ENCODE data around the gene NFIA.
"Not testable (repeated sequence)": the region's sequence is repeated elsewhere in the genome, so short reads cannot be mapped to it uniquely, and the experiment has no call there.

NFIA gene

DNA sequence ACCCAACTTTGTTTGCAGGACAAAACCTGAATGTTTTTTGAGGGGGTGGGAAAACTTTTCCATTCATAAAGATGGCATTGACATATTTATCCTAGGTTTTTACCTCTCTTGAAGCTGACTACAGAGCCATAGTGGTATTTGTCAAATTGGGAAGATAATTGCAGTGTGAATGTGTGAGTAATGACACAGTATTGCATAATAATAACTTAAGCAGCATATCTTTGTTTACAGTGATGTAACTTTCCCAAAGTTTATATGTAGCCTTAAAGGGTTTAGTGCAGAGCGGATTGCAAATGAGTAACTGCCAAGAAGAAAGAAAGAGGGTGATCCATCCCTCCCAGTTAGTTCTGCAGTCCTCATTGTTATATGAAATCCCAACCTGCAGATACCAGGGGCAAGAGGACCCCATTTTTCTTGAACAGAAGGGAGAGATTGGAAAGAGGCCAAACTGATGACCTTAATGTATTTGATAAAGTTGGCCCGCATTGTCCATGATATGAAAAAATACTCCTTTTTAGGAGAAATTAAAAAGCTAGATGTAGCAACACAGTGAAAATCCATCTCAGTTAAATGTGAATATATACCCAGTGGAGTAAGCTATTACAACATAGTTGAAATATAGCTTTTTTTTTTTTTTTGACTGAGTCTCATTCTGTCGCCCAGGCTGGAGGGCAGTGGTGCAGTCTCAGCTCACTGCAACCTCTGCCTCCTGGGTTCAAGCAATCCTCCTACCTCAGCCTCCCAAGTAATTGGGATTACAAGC, 23.7 kb upstream of the NFIA start:
- no peak for DNase-seq (ENCODE audit: low read depth)

- DNase-seq (ENCODE audit: low read depth), result not testable (repeated sequence)
Measured at GRCh38 chr1:61061601-61062000, 20.8 kb upstream of the NFIA start.

DNA sequence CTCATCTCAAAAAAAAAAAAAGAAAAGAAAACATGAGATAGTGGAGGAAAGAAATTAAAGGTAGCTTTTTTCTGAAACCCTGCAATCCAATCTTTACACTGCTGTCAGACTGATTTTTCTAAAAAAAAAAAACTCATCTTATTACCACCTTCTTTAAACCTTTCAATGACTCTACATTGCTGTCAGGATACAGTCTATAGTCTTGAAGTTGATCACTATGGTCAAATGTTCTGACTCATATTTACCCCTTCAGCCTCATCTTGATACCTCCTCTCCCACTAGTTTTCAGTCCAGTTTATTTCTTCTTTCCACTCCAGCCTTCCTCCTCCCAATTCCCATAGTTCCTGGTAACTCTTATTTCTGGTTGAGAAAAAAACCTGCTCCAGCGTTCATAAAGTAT, 17.7 kb upstream of the NFIA start:
- no peak for DNase-seq (ENCODE audit: low read depth)

- no peak for DNase-seq (ENCODE audit: low read depth)
Measured at GRCh38 chr1:61067446-61068019, 14.8 kb upstream of the NFIA start.

GRCh38 chr1:61070054-61070453, 12.3 kb upstream of the NFIA start:
- no peak for DNase-seq (ENCODE audit: low read depth)

DNA sequence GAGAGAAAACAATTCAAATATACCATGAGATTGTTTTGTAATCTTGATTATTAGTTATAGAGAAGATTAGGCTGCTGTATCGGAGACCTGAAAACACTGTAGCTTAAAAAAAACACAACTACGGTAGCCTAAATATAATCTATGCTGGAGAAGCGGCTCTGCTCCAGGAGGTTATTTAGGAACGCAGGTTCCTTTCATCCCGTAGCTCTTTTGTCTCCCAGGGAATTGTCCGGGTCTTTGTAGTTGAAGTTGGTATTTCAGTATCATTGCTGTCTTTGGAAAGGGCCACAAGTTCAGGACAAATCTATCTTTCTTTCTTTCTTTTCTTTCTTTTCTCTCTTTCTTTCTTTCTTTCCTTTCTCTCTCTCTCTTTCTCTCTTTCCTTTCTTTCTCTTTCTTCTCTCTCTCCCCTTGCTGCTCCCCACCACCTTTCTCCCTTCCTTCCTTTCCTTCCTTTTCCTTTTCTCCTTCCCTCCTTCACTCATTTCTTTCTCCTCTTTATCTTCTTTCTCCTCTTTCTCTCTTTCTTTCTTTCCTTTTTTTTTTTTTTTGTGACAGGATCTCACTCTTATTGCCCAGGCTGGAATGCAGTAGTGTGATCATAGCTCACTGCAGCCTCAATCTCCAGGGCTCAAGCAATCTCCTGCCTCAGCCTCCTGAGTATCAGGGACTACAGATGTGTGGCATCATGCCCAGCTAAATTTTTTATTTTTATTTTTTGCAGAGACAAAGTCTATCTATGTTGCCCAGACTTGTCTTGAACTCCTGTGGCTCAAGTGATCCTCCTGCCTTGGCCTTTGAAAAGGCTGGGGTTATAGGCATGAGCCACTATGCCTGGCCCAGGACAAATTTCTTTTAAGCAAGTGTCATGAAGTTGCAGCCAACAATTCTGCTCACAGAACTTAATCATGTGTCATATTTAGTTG, 10.9 kb upstream of the NFIA start:
- DNase-seq (ENCODE audit: low read depth), result no peak

GRCh38 chr1:61073871-61074270, 8.5 kb upstream of the NFIA start:
- DNase-seq (ENCODE audit: low read depth), result no peak

DNA sequence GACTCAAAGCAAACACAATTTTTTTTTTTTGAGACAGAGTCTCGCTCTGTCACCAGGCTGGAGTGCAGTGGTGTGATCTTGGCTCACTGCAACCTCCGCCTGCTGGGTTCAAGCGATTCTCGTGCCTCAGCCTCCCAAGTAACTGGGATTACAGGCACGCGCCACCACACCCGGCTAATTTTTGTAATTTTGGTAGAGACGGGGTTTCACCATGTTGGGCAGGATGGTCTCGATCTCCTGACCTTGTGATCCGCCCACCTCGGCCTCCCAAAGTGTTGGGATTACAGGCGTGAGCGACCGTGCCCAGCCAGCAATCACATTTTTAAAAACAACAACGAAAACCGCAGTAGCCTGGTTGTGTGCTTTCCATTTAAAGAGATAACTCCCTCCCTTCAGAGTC, 6.5 kb upstream of the NFIA start:
- not testable (repeated sequence) for DNase-seq (ENCODE audit: low read depth)

DNA sequence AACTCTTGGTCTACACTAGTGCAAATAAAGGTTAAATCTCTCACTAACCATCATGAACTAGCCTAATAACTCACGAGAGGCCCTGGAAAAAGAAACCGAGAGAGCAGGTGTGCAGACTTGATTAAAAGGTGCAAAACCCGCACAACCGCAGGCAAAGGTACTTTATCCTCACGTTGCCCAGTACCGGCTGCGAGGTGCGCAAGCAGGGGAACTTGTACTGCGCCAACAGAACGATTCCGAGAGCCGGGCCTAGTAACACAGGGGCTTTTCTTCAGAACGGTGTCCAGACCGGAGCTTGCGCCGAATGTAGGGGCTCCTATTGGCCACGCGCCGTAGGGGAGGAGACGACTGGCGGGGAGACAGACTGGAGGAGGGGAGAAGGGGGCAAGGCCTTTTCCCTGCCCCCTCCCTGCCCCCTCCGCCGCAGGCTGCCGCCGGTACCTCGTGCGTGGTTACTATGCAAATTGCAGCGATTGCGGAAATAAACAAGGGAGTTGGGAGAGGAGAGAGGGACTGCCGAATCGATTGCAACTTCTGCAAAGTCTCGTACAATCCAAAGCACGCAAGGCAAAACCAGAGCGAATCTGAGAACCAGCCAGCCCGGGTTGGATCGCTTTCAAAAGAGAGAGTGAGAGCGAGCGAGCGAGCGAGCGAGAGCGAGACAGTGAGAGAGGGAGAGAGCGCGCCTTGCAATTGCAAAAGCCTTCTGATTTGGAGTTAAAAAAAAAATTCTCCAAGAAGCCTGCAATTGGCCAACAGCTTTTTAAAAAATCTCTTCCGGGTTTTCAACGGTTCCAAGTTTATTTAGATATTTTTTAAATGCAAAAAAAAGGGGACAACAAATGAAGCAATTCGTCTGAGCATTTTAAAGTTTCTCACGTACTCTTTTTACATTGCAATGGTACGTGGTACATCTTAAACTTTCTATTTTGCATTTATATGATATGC, 5.4 kb upstream of the NFIA start:
- peak; percentile 65 for DNase-seq (ENCODE audit: low read depth)

DNA sequence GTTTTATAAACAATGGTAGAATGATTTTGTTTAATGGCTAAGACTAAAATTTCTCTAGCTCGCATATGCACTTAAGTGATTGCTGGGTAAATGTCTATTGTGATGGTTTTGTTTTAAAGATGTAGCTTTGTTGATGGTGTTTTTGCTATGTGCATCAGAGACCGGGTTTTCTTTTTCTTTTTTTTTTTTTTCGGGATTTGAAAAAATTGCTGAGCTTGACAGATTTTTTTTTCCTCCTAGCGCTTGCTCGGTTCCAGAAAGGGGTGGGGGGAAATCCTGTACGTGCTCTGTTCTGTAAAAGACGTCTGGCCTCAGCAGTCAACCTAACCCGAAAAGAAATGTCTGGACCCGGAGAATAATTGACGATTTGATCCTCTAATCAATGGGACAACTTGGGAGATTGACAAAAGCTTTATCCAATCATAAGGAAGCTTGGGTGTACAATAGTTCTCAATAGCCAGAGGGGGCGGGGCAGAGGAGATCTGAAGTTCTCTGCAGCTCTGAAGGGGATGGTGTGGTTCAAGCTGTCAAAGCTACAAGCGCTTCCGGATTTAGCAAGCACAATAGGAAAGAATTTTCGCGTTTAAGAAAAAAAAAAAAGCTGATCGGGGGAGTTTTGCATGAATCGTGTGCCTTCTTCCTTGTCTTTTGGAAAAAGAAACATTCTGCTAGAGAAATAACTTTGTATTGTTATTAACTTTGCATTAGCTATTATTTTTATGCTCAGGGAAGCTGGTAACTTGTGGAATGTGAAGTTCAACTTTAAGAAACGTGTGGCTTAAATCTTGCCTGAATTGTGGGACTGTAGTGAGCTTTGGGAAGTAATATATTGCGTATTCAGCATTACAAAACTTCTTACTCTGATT, 4.5 kb upstream of the NFIA start:
- DNase-seq (ENCODE audit: low read depth), result peak; percentile 81

DNA sequence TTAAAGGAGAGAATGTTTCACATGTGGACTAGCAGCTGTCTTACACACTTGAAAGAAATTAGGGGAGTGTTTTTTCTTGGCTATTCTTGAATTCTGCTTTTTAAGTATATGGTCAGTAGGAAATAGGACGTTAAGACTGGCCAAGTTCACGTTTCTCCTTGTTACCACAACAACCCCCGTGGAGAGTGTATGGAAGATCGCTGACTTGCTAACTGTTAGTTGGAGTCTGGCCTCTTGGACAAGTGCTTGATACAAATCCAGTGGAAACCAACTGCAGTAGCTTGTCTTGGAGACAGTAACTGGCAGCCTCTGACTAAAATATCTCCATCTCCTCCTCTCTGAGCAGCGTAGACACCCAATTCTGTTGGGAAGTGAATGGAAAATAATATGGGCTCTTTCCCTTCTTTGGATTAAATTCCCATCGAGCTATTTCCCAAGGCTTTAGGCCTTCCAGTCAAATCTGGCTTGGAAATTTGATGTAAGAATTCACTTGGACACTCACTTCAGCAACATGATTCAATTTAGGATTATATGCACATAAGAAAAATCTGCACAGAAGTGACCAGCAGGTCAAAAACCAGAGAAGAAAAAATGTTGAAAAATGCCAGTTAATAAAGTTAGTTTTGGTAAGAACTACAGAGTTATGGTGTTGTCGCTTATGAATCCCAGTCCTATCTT, 3.6 kb upstream of the NFIA start:
- no peak for DNase-seq (ENCODE audit: low read depth)

- no peak for DNase-seq (ENCODE audit: low read depth)
Measured at GRCh38 chr1:61079296-61079897, 3.0 kb upstream of the NFIA start.

DNA sequence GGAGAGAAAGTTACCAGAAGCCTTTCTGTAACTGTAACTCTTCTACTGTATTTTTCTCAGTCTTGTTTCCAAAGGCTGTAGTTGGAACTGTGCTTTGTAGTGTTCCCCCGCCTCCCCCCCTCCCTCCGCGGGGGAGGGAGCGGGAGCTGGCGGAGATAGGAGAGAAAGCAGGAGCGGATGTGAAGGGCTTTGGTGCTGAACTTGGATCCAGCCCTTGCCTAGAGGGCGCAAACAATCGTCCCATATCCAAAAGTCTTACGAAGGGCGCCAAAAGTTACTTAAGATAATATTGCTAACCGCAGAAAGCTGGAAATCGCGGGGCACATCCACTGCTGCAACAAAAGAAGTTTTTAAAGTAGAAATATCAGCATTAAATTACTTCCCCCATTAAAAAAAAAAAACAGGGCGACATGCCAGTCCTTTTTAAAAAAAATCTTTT, 2.4 kb upstream of the NFIA start:
- no peak for DNase-seq (ENCODE audit: low read depth)

GRCh38 chr1:61080413-61081143, 1.8 kb upstream of the NFIA start:
- DNase-seq (ENCODE audit: low read depth), result no peak

DNA sequence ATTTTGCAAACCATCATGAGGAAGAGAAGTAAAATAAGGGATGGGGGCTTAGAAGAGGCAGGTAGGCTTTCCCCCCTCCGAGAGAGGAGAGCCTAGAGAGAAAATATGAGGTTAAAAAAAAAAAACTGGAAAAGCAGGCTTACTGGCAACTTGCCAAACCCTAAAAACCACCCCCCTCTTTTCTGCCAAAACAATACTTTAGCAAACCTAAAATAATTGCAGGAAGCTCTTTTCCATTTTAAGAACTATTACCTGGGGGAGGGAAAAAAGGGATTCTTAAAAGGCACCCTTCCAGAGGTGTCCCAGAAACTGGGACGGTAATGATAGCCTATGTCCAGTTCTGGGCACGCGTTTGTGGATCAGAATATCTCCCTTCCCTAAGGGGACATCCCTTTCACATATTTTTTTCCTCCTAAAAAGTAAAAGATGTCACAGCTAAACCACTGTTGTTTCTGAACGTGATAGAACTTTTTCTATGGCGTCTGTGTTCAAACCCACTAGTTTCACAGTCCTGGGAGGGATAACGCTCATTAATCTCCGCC, 1.1 kb upstream of the NFIA start:
- no peak for DNase-seq (ENCODE audit: low read depth)

DNA sequence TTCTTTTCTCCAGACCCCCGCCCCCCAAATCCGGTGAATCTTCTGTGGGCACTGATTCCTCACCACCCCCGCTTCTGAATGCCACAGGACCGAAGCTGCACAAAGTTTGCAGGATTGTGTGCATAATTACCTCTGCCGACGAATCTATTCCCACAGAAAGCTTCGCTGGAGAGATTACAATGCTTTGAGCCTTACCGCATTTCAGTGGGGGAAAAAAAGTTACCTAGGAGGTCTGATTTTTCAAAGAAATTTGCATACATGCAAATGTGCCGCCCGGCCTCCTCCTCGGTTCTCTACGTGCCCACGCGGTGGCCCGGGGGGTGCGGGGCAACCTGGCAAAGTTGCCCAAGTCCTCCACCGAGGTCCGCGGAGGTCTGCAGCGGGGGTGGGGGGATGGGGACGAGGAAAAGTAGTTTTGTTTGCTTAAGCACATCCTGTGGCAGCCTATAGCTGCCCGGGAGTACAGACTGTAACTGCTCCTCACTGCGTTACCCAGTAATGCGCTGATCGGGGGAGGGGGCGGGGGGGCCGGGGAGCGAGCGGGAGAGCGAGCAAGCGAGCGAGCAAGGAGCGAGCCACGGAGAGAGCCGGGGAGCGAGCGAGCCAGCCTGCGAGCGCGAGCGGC, 563 bp upstream of the NFIA start:
- peak; percentile 22 for DNase-seq (ENCODE audit: low read depth)

DNA sequence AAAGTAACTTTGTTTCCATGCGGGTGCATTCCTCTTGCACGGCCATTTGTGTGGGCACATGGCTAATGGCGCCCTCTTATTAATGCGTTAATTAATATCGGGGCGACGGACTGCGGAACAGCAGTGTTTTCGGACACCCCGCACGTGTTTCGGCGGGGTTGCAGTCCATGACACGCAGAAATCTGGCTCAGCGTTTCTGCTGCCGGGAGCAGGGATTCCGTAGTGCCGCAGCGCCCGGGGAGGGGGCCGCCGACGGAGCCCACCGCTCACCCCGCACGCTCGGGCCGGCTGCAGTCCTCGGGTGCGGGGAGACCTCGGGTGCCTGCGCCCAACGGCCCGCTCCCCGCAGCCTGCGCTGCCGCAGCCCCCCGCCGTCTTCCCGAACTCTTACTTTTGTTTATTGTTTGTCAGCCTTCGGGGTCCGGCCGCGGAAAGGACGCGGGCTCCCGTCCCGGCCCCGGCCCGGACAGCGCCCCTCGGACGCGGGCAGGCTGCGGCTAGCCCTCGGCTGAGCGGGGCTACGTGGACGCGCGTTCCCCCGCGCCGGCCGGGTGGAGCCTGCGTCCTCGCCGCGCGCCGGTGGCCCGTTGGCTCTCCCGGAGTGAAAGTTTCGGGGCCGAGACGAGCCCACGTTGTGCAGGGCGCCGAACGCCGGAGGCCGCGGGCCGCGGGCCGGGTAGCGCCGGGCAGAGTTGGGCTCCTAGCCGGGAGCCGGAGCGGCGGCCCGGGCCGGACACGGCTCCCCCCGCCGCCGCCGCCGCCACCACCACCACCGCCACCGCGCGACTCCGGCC, 849 bp downstream of the NFIA start:
- no peak for DNase-seq (ENCODE audit: low read depth)

Measured in activated gamma-delta T cell treated with anti-CD3 and anti-CD28 coated beads, Interleukin-2, amount 50 U/mL, for 16 hours (primary cell).